Panc1 (cell line): ENCODE data around the gene NEFH.

Source experiments
- POLR2AphosphoS5 ChIP-seq: IDR thresholded peaks from 2 replicates; pipeline ENCODE4 v1.6.1; 2012; ENCODE audit warnings: mild to moderate bottlenecking, low read depth, low read length, moderate library complexity
- TF ChIP-seq, protein P1 (sequence below): fragments of 450-650 bp; IDR thresholded peaks from 2 replicates; pipeline ENCODE4 v1.5.1; 2017; ENCODE audit warnings: mild to moderate bottlenecking

DNA sequence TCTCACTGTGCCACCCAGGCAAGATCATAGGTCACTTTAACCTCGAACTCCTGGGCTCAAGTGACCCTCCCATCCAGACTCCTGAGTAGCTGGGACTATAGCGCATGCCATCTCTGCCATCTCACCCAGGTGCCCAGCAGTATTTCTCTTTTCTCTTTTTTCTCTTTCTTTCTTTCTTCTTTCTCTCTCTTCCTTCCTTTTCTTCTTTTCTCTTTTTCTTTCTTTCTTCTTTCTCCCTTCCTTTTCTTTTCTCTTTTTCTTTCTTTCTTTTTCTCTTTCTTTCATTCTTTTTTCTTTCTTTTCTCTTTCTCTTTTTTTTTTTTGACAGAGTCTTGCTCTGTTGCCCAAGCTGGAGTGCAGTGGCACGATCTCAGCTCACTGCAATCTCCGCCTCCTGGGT is 28.2 kb upstream of the NEFH start:
- no peak for TF ChIP-seq POLR2AphosphoS5
- TF ChIP-seq, protein P1, sequence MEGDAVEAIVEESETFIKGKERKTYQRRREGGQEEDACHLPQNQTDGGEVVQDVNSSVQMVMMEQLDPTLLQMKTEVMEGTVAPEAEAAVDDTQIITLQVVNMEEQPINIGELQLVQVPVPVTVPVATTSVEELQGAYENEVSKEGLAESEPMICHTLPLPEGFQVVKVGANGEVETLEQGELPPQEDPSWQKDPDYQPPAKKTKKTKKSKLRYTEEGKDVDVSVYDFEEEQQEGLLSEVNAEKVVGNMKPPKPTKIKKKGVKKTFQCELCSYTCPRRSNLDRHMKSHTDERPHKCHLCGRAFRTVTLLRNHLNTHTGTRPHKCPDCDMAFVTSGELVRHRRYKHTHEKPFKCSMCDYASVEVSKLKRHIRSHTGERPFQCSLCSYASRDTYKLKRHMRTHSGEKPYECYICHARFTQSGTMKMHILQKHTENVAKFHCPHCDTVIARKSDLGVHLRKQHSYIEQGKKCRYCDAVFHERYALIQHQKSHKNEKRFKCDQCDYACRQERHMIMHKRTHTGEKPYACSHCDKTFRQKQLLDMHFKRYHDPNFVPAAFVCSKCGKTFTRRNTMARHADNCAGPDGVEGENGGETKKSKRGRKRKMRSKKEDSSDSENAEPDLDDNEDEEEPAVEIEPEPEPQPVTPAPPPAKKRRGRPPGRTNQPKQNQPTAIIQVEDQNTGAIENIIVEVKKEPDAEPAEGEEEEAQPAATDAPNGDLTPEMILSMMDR, result no peak
